Mammary epithelial cell (primary cell): ENCODE data around the gene ACTN1.

Source experiments
- CTCF ChIP-seq, 2 donors: IDR thresholded peaks in 1 of 2; conservative IDR thresholded peaks in 1 of 2; 2 replicates each; pipeline ENCODE4 v1.5.1; 2011 to 2012; ENCODE audit warnings: inconsistent platforms in 2 of 2, low read length in 2 of 2, mild to moderate bottlenecking in 2 of 2, control low read depth in 1 of 2, low read depth in 1 of 2; ENCODE audit not compliant: insufficient read depth in 1 of 2; ENCODE audit errors: extremely low read depth in 1 of 2
- EZH2 ChIP-seq: IDR thresholded peaks from 2 replicates; pipeline ENCODE4 v1.6.1; 2012; ENCODE audit warnings: low read length, inconsistent platforms, borderline replicate concordance

- TF ChIP-seq EZH2 (no peak), CTCF (conservative IDR thresholded peaks at IDR 0.05 in 1 of 2, IDR thresholded peaks at IDR 0.05 in 1 of 2; ENCODE audit: extremely low read depth in 1 of 2, insufficient read depth in 1 of 2, low read depth in 1 of 2, low read length in 2 of 2) (no peak)
These were observed 22.3 kb upstream of the ACTN1 start for GRCh38 chr14:69001375-69001774.
